Muscle layer of colon (tissue), 2 donors: Measurements from ENCODE around the gene ZBED2.

Source experiments
- H3K27ac ChIP-seq: one replicate; pipeline ENCODE4 v1.7.0; 2013; ENCODE audit warnings: low read depth, mild to moderate bottlenecking, low read length, moderate library complexity
- H3K27me3 ChIP-seq, 2 donors: one replicate each; pipeline ENCODE4 v1.7.0; 2013; ENCODE audit warnings: low read length in 2 of 2, mild to moderate bottlenecking in 2 of 2; ENCODE audit not compliant: insufficient read depth in 2 of 2, control insufficient read depth in 1 of 2
- H3K36me3 ChIP-seq: one replicate; pipeline ENCODE4 v1.7.0; 2013; ENCODE audit warnings: mild to moderate bottlenecking, low read length; ENCODE audit not compliant: insufficient read depth
- H3K4me1 ChIP-seq: one replicate; pipeline ENCODE4 v1.7.0; 2013; ENCODE audit warnings: mild to moderate bottlenecking, low read length; ENCODE audit not compliant: insufficient read depth
- H3K4me3 ChIP-seq, 2 donors: one replicate each; pipeline ENCODE4 v1.7.0; 2013; ENCODE audit warnings: low read length in 2 of 2, low read depth in 1 of 2, mild to moderate bottlenecking in 1 of 2, moderate library complexity in 1 of 2
- H3K9ac ChIP-seq: one replicate; pipeline ENCODE4 v1.7.0; 2013; ENCODE audit warnings: low read length
- H3K9me3 ChIP-seq: one replicate; pipeline ENCODE4 v1.7.0; 2013; ENCODE audit warnings: mild to moderate bottlenecking, low read length
- donor health status: abdominal sarcoma.
- donor health status: Adenocarcinoma of cecum.

ZBED2 gene

DNA sequence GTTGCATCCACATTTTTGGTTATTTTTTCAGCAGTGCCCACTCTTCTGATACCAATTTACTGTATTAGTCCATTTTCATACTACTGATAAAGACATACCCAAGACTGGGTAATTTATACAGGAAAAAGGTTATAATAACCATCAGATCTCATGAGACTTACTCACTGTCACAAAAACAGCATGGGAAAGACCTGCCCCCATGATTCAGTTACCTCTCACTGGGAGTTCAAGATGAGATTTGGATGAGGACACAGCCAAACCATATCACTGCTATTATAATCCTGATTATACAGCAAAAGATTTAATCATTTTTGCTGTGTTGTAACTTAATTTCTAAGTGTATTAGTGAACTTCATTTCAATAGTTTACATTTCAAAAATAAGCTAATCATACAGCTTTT lies 6.6 kb downstream of the ZBED2 start:
- H3K4me3 ChIP-seq = no peak overlapping the region
- no peaks in the 10 kb centered on the region for H3K9me3 ChIP-seq
- no peaks in the 10 kb centered on the region for H3K4me1 ChIP-seq

DNA sequence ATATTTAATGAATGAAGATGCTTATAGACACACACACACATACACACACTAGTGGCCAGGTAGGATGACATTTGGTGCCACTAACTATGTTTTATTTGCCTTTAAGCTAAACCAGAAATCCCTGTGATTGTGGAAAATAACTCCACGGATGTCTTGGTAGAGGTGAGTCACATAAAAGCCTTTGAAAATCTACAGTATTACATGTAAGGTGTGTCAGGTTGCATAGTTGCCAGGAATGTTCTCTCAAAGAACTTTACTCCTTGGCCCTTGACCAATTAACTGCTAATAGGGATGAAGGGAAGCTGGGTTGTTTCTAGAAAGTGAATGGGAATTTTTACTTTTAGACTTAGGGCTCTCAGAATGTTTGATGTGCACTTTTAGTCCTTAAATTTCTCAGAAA lies 9.9 kb downstream of the ZBED2 start:
- Histone ChIP-seq H3K4me1 (no peaks in the 10 kb centered on the region), H3K36me3 (no peaks in the 10 kb centered on the region), H3K4me3 (no peak overlapping the region), H3K9ac (no peak overlapping the region), H3K9me3 (no peaks in the 10 kb centered on the region), H3K27me3 (no peaks in the 10 kb centered on the region), H3K27ac (no peak overlapping the region)

More for the DNA sequence above, 6.6 kb downstream of the ZBED2 start:
- H3K36me3 ChIP-seq = no peaks in the 10 kb centered on the region
- no peak overlapping the region for H3K9ac ChIP-seq
- no peak overlapping the region for H3K27ac ChIP-seq
- H3K27me3 ChIP-seq = no peaks in the 10 kb centered on the region

DNA sequence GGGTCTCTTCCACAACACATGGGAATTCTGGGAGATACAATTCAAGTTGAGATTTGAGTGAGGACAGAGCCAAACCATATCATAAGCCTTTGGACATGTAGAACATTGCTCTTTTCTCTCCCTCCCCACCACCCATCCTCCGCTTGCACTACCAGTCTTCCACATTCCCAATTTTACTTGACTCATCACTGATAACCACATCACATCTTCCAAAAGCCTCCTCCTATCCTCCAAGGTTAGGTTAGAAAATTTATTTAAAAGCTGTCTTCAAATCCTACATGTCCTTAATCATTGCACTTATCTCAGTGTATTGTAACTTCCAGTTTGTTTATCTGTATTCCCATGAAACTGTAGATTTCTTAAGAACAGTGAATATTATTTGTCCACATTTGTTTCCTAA lies 10.4 kb downstream of the ZBED2 start:
- H3K36me3 ChIP-seq = no peaks in the 10 kb centered on the region
- no peaks in the 10 kb centered on the region for H3K9me3 ChIP-seq
- H3K27me3 ChIP-seq = no peaks in the 10 kb centered on the region
- no peak overlapping the region for H3K9ac ChIP-seq
- no peak overlapping the region for H3K27ac ChIP-seq
- no peak overlapping the region for H3K4me3 ChIP-seq
- no peaks in the 10 kb centered on the region for H3K4me1 ChIP-seq

DNA sequence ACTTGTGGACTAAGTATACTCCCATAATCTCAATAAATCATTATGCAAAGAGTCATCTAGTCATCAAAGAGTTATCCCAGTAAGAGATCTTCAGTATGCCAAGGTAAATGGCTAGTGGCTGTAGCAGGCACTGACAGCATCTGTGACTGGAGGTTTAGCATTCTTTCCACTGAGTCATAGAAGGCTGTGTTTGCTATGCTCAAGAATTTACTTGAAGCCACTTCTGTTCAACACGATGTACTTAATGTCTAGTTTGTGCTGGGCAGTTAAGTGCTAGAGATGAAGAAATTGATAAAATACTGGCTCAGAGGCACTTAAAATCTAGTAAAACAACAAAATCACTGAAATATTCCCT lies 13.0 kb downstream of the ZBED2 start:
- Histone ChIP-seq H3K9me3 (no peaks in the 10 kb centered on the region), H3K27ac (no peak overlapping the region), H3K4me3 (no peak overlapping the region), H3K9ac (no peak overlapping the region), H3K36me3 (no peaks in the 10 kb centered on the region), H3K27me3 (no peaks in the 10 kb centered on the region), H3K4me1 (no peaks in the 10 kb centered on the region)

DNA sequence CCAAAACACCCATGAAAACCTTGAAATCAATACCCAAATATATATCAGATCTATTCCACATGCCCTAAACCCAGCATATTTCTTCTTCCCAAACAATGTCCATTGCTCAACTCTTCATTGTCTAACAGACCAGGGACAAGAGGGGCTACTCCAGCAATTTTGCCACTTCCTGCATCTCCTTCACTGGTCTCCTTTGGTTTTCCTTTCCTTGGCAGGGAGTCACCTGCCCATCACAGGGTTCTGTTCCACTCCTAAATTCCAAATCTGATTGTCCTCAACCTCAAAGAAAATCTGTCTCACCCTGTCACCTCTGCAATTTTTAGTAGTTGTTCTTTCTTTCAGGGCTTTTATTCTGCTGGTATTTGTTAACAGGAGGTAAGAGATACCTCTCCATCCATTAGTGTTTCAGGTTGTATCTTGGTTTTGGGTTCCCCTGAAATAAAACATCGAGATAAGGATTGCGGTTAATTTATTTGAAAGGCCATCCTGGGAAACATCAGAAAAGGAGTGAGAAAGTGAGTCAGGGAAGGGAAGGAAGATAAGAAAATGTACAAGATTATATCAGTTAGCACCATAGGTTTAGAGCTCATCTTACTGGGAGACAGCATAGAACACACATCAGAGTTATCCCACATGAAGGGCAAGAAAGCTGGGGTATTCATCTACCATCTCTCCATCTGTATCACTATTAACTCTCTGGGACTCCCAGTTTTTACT lies 13.6 kb downstream of the ZBED2 start:
- Histone ChIP-seq H3K4me3 (no peak overlapping the region), H3K27ac (no peak overlapping the region), H3K27me3 (no peaks in the 10 kb centered on the region), H3K9ac (no peak overlapping the region), H3K9me3 (no peaks in the 10 kb centered on the region), H3K36me3 (no peaks in the 10 kb centered on the region), H3K4me1 (no peaks in the 10 kb centered on the region)

DNA sequence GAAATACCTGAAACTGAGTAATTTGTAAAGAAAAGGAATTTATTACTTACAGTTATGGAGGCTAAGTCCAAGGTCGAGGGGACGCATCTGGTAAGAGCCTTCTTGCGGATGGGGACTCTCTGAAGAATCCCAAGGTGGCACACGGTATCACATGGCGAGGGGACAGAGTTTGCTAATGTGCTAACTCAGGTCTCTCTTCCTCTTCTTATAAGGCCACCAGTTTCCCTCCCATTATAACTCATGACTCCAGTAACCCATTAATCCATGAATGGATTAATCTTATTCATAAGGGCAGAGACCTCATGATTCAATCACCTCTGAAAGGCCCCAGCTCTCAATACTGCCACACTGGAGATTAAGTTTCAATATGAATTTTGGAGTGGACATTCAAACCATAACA lies 15.7 kb downstream of the ZBED2 start:
- H3K27me3 ChIP-seq = no peaks in the 10 kb centered on the region
- no peak overlapping the region for H3K27ac ChIP-seq
- no peak overlapping the region for H3K4me3 ChIP-seq
- H3K4me1 ChIP-seq = no peaks in the 10 kb centered on the region
- H3K9ac ChIP-seq = no peak overlapping the region
- no peaks in the 10 kb centered on the region for H3K9me3 ChIP-seq
- no peaks in the 10 kb centered on the region for H3K36me3 ChIP-seq

DNA sequence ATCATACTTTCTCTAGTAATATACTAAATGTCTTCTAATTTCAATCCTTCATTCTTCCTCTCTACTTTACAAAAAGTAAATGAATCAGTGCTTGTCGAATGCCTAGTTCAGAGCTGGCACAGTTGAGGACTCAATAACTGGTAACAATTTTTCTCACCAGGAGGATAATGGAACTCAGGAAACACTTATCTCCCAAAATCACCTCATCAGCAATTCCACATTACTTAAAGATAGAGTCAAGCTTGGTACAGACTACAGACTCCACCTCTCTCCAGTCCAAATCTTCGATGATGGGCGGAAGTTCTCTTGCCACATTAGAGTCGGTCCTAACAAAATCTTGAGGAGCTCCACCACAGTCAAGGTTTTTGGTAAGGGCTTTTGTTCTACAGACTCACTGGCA lies 16.3 kb downstream of the ZBED2 start:
- no peak overlapping the region for H3K9ac ChIP-seq
- no peaks in the 10 kb centered on the region for H3K36me3 ChIP-seq
- H3K27ac ChIP-seq = no peak overlapping the region
- no peaks in the 10 kb centered on the region for H3K9me3 ChIP-seq
- H3K4me1 ChIP-seq = no peaks in the 10 kb centered on the region
- H3K27me3 ChIP-seq = no peaks in the 10 kb centered on the region
- no peak overlapping the region for H3K4me3 ChIP-seq

DNA sequence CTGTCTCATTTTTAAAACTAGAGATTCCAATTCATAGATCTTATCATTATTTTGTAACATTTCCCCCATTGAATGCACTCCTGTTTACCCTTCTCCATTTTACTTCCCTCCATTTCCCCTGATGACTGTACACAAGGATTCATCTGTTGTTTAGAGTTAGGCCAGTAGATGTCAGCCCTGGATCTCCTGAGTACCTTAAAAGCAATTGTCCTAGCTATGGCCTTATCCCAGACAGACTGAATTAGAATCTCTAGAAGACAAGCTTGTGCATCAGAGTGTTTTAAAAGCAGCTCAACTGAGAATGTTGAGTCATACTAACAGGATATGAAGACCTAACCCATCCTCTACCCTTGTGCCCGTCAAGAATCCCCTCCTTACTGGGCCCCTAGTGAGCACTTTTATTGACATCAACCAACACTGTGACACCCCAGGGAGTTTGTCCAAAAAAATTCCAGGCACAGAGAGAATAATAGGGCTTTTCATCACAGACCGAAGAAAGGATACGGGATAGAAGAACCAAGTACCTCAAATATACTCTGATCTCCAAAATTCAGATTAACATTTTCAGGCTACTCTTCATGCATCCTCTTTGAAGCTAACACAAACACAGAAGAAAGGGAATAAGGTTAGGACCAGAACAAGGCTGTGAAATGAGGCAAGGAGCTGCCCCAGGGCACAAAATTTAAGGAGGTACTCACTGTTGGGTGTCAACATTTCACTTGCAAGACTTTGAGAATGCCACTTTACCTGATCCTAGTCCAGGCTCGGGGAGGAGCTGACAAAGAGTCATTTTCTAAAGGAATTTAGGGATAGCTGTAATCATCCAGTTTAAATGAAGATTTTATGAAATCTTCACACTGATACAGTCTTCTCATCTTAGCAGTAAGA lies 17.1 kb downstream of the ZBED2 start:
- no peak overlapping the region for H3K9ac ChIP-seq
- H3K27ac ChIP-seq = no peak overlapping the region
- H3K36me3 ChIP-seq = no peaks in the 10 kb centered on the region
- no peaks in the 10 kb centered on the region for H3K9me3 ChIP-seq
- no peak overlapping the region for H3K4me3 ChIP-seq
- H3K4me1 ChIP-seq = no peaks in the 10 kb centered on the region
- H3K27me3 ChIP-seq = no peaks in the 10 kb centered on the region

DNA sequence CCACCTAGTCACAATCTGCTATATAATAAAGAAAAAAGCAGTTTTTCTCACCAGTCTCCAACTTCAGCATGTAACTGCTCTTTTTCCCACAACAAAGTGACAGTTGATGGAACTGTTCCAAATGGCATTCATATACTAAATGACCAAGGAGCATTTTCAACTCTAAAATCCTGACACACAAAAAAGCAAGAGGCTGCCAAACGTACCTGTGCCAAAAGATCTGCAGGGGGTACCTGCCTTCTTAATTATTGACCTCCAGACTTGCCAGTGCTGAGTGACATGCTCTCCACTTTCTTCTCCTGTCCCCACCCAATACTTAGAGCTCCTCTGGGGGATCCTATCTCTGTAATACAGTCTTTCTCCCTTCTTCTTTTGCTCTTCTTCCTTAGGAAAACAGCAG lies 18.0 kb downstream of the ZBED2 start:
- Histone ChIP-seq H3K27ac (no peak overlapping the region), H3K27me3 (no peaks in the 10 kb centered on the region), H3K9ac (no peak overlapping the region), H3K4me1 (no peaks in the 10 kb centered on the region), H3K4me3 (no peak overlapping the region), H3K36me3 (no peaks in the 10 kb centered on the region), H3K9me3 (no peaks in the 10 kb centered on the region)

DNA sequence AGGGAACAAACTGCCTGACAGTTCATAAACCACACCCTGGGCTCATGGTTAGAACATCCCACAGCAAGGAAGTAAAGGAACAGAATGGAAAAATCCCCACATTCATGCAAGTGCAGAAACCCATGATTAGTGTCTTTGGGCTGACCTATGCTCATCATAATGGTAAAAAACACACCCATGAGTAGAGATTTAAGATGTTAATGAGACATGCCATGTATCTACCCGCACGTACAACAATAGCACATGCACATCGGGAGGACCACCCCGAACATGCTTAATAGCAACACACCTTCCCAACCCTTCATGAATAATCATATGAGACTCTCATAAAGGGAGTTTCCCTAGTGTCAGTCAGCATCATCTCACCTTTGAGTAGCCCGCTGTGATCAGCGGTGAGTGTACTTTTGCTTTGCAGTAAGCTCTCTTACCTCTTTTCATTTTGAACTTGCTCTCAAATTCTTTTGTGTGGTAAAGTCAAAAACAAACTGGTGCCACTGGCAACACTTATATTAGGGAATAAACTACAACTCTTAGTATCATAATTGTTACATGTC lies 23.2 kb downstream of the ZBED2 start:
- Histone ChIP-seq H3K9me3 (no peaks in the 10 kb centered on the region), H3K27me3 (no peaks in the 10 kb centered on the region), H3K4me3 (no peak overlapping the region), H3K9ac (no peak overlapping the region), H3K4me1 (no peaks in the 10 kb centered on the region), H3K36me3 (no peaks in the 10 kb centered on the region), H3K27ac (no peak overlapping the region)

DNA sequence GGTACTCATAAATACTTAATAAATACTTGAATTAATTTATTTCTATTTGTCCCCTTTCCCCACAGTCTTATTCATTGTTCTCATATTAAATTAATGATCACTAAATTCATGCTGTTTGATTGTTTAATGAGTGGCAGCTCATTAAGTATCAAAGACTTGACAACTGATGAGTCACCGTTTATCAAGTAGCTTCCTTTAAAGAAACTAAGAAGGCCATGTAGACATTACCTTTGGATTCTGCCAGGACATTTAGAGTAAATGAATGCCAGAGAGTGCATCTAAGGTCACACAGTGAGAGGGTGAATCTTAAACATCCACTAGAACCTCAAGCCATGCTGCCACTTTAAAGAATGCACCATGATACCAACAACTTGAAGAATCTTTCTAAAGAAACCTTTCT lies 23.9 kb downstream of the ZBED2 start:
- Histone ChIP-seq H3K9ac (no peak overlapping the region), H3K4me3 (no peak overlapping the region), H3K36me3 (no peaks in the 10 kb centered on the region), H3K9me3 (no peaks in the 10 kb centered on the region), H3K4me1 (no peaks in the 10 kb centered on the region), H3K27me3 (no peaks in the 10 kb centered on the region), H3K27ac (no peak overlapping the region)
